ENCODE data around the gene ARFIP2. TPM values are rescaled to one million over a fixed set of nuclear protein-coding genes. Genes with fewer than 3 reads are reported as not detected.

The ARFIP2 gene
- total and polyA plus RNA-seq, 2 of the 8 experiments (the other 6 are each of a cell fraction or from before 2014, with no cell fraction given), result 48.3 to 48.7 TPM

GRCh38 chr11:6516865-6517264 lies 35.7 kb upstream of the ARFIP2 start (continued):
- TF ChIP-seq CTCF (IDR thresholded peaks at IDR 0.05; ENCODE audit: control extremely low read depth in 1 of 3, insufficient read depth in 1 of 3, low read depth in 1 of 3, low read length in 3 of 3), result no peak
